Esophagus muscularis mucosa (tissue), 4 donors: Measurements from ENCODE around the gene NOSTRIN. TPM values are rescaled to one million over a fixed set of nuclear protein-coding genes. Genes with fewer than 3 reads are reported as not detected.

Experiments used
- DNase-seq: peaks from one replicate; pipeline ENCODE4 v3.0.0-alpha.2; 2017; ENCODE audit errors: extremely low spot score
- H3K27ac ChIP-seq, 4 donors: fragments of 200-600 bp; sonication (generic); replicated peaks in 1 of 4; 1 replicate in 3 of 4; 2 replicates in 1 of 4; pipeline ENCODE4 v1.5.1; 2016 to 2019; ENCODE audit warnings: mild to moderate bottlenecking in 1 of 4
- H3K27me3 ChIP-seq, 4 donors: fragments of 200-600 bp; sonication (generic); one replicate each; pipeline versions ENCODE4 v1.5.1 to v1.6.0; 2016 to 2019
- H3K36me3 ChIP-seq, 4 donors: fragments of 200-600 bp; sonication (generic); one replicate each; pipeline ENCODE4 v1.5.1; 2016 to 2019
- H3K4me1 ChIP-seq, 4 donors: fragments of 200-600 bp; sonication (generic); one replicate each; pipeline ENCODE4 v1.5.1; 2016 to 2019
- H3K4me3 ChIP-seq, 4 donors: fragments of 200-600 bp; sonication (generic); 1 replicate in 2 of 4; 2 replicates in 2 of 4; pipeline ENCODE4 v1.5.1; 2016 to 2019; ENCODE audit warnings: mild to moderate bottlenecking in 4 of 4, moderate library complexity in 1 of 4
- H3K9me3 ChIP-seq, 4 donors: fragments of 200-600 bp; sonication (generic); 1 replicate in 3 of 4; 2 replicates in 1 of 4; pipeline ENCODE4 v1.5.1; 2016 to 2019
- CTCF ChIP-seq, 3 experiments: fragments of 200-600 bp in 2 of 3; fragments of 450-650 bp in 1 of 3; sonication (generic) in 2 of 3; IDR thresholded peaks; one replicate each; pipeline ENCODE4 v1.5.1; 2017 to 2019; ENCODE audit warnings: antibody characterized with exemption in 3 of 3, mild to moderate bottlenecking in 2 of 3, moderate library complexity in 1 of 3
- EP300 ChIP-seq: sonication (generic); formaldehyde crosslinking; IDR thresholded peaks from one replicate; pipeline ENCODE4 v1.6.1; 2017; ENCODE audit warnings: antibody characterized with exemption
- POLR2A ChIP-seq: fragments of 450-650 bp; IDR thresholded peaks from one replicate; pipeline ENCODE4 v1.6.1; 2017; ENCODE audit warnings: antibody characterized with exemption, moderate library complexity, mild to moderate bottlenecking, low read depth
- POLR2AphosphoS5 ChIP-seq, 2 donors: sonication (generic); formaldehyde crosslinking; IDR thresholded peaks; one replicate each; pipeline ENCODE4 v1.6.1; 2017; ENCODE audit warnings: antibody characterized with exemption in 2 of 2
- WGBS: methylation state at CpG from one replicate; pipeline ENCODE4 v1.1.5; 2018; 5-methylcytosine and 5-hydroxymethylcytosine counted together
- intact Hi-C: fragments of 100-400 bp; cut with DNase I; formaldehyde crosslinking; loops from one replicate; pipeline ENCODE4 v1.15.1; 2023
- total RNA-seq, 4 donors: library from RNA; depleted of rRNA; stranded (reverse); fragments of >200 nt; gene quantifications; one replicate each; pipeline versions ENCODE4 v1.1.0 to v1.2.1, GENCODE V29; 2016

Gene NOSTRIN
- total RNA-seq, 4 donors from 2014 or later = 6.6 to 21.5 (median 16.2) TPM

GRCh38 chr2:168907940-168908662 is 105.7 kb downstream of the NOSTRIN start:
- intact Hi-C loops = no loop called here
- H3K4me3 ChIP-seq = no peak overlapping the region
- DNase-seq = no peak
- H3K27ac ChIP-seq = no peak overlapping the region
- no peaks in the 10 kb centered on the region for H3K36me3 ChIP-seq
- peaks cover 0 to 9% (median 5%) of the 10 kb centered on the region in 4 donors for H3K4me1 ChIP-seq
- H3K27me3 ChIP-seq = peaks cover 0 to 5% (median 0%) of the 10 kb centered on the region in 4 donors
- H3K9me3 ChIP-seq = no peaks in the 10 kb centered on the region
- WGBS = 88% methylated on average over 8 of the region's 8 CpGs
- TF ChIP-seq POLR2A (no peak), EP300 (no peak), POLR2AphosphoS5 (IDR thresholded peaks at IDR 0.05) (no peak), CTCF (IDR thresholded peaks at IDR 0.05) (no peak)

- Histone ChIP-seq H3K27ac (no peak overlapping the region), H3K27me3 (peaks cover 0 to 5% (median 0%) of the 10 kb centered on the region in 4 donors), H3K9me3 (no peaks in the 10 kb centered on the region), H3K4me1 (peaks cover 0 to 16% (median 6%) of the 10 kb centered on the region in 4 donors), H3K4me3 (no peak overlapping the region), H3K36me3 (no peaks in the 10 kb centered on the region)
- 76% methylated on average over 5 of the region's 5 CpGs for WGBS
- no peak for DNase-seq
- intact Hi-C loops = no loop called here
- TF ChIP-seq CTCF (IDR thresholded peaks at IDR 0.05) = no peak
- no peak for TF ChIP-seq EP300
- TF ChIP-seq POLR2A = no peak
- TF ChIP-seq POLR2AphosphoS5 (IDR thresholded peaks at IDR 0.05) = no peak
These were observed 107.9 kb downstream of the NOSTRIN start for GRCh38 chr2:168910330-168910729.

GRCh38 chr2:168912466-168912865 is 110.0 kb downstream of the NOSTRIN start:
- DNase-seq = no peak
- Histone ChIP-seq H3K36me3 (no peaks in the 10 kb centered on the region), H3K27ac (no peak overlapping the region), H3K9me3 (no peaks in the 10 kb centered on the region), H3K4me1 (peaks cover 0 to 16% (median 6%) of the 10 kb centered on the region in 4 donors), H3K27me3 (peaks cover 0 to 5% (median 0%) of the 10 kb centered on the region in 4 donors), H3K4me3 (peak overlapping the region; percentile 24 to 41 (median 28))
- TF ChIP-seq CTCF (IDR thresholded peaks at IDR 0.05) (no peak), POLR2A (no peak), POLR2AphosphoS5 (IDR thresholded peaks at IDR 0.05) (no peak), EP300 (no peak)
- 54% methylated on average over 6 of the region's 6 CpGs for WGBS
- intact Hi-C loops = no loop called here

- Histone ChIP-seq H3K9me3 (no peaks in the 10 kb centered on the region), H3K4me3 (peak overlapping the region; percentile 24 to 41 (median 28)), H3K27me3 (peaks cover 0 to 5% (median 0%) of the 10 kb centered on the region in 4 donors), H3K27ac (no peak overlapping the region), H3K36me3 (no peaks in the 10 kb centered on the region), H3K4me1 (peaks cover 0 to 16% (median 6%) of the 10 kb centered on the region in 4 donors)
- 39% methylated on average over 21 of the region's 21 CpGs for WGBS
- intact Hi-C loops = no loop called here
- no peak for TF ChIP-seq POLR2AphosphoS5 (IDR thresholded peaks at IDR 0.05)
- no peak for TF ChIP-seq CTCF (IDR thresholded peaks at IDR 0.05)
- no peak for TF ChIP-seq POLR2A
- no peak for TF ChIP-seq EP300
- DNase-seq = no peak
These were observed 110.5 kb downstream of the NOSTRIN start for GRCh38 chr2:168912901-168913369.
